SK-N-SH treated with all-trans-retinoic acid at 6 μM for 48 hours (cell line): ENCODE results near the gene PPP1R3A.

Experiments used
- CSDC2 ChIP-seq: fragments of 250-450 bp; sonication (Bioruptor Pico); IDR thresholded peaks from 2 replicates; pipeline ENCODE4 v1.5.0; 2020; ENCODE audit warnings: mild to moderate bottlenecking, moderate library complexity
- PATZ1 ChIP-seq: fragments of 250-450 bp; sonication (Bioruptor Pico); IDR thresholded peaks from 2 replicates; pipeline ENCODE4 v1.8.0; 2020; ENCODE audit warnings: mild to moderate bottlenecking, moderate library complexity, borderline replicate concordance
- POU6F1 ChIP-seq: fragments of 250-450 bp; sonication (Bioruptor Pico); IDR thresholded peaks from 2 replicates; pipeline ENCODE4 v1.8.0; 2021; ENCODE audit warnings: low read depth, mild to moderate bottlenecking, moderate library complexity, borderline replicate concordance
- RARB ChIP-seq: fragments of 250-450 bp; sonication (Bioruptor Pico); IDR thresholded peaks from 2 replicates; pipeline ENCODE4 v1.8.0; 2021; ENCODE audit warnings: mild to moderate bottlenecking, moderate library complexity
- ZFP3 ChIP-seq: fragments of 250-450 bp; sonication (Bioruptor Pico); IDR thresholded peaks from 2 replicates; pipeline ENCODE4 v1.5.0; 2020; ENCODE audit warnings: mild to moderate bottlenecking, moderate library complexity
- ZNF565 ChIP-seq: fragments of 450-650 bp; formaldehyde crosslinking; conservative IDR thresholded peaks from 2 replicates; pipeline ENCODE4 v1.5.0; 2020; ENCODE audit warnings: low read depth, mild to moderate bottlenecking, moderate library complexity

GRCh38 chr7:113907617-113908016, 11.2 kb downstream of the PPP1R3A start:
- TF ChIP-seq ZNF565 (CRISPR knock-in tag) (no peak), ZFP3 (CRISPR knock-in tag) (no peak), POU6F1 (CRISPR knock-in tag) (no peak), CSDC2 (CRISPR knock-in tag) (no peak), PATZ1 (no peak), RARB (CRISPR knock-in tag) (no peak)
